K562 (cell line): Measurements from ENCODE around the gene HMGA1. TPM values are rescaled to one million over a fixed set of nuclear protein-coding genes. Genes with fewer than 3 reads are reported as not detected.

Experiments used
- ARID1B ChIP-seq: fragments of 450-650 bp; IDR thresholded peaks from 2 replicates; pipeline ENCODE4 v1.6.1; 2016; ENCODE audit warnings: antibody characterized with exemption, mild to moderate bottlenecking, inconsistent platforms
- BCLAF1 ChIP-seq, 2 experiments: fragments of 450-650 bp in 1 of 2; IDR thresholded peaks; 2 replicates each; pipeline ENCODE4 v1.6.1; 2011 to 2017; ENCODE audit warnings: low read depth in 2 of 2, antibody characterized with exemption in 1 of 2, borderline replicate concordance in 1 of 2, low read length in 1 of 2, mild to moderate bottlenecking in 1 of 2, mixed read lengths in 1 of 2; ENCODE audit not compliant: control insufficient read depth in 1 of 2
- BRD4 ChIP-seq: fragments of 200-600 bp; sonication (generic); IDR thresholded peaks from 2 replicates; pipeline ENCODE4 v1.6.1; 2017; ENCODE audit warnings: inconsistent platforms
- CTCF ChIP-seq, 3 experiments: IDR thresholded peaks in 2 of 3; conservative IDR thresholded peaks in 1 of 3; 2 replicates each; pipeline ENCODE4 v1.5.1; 2011 to 2012; ENCODE audit warnings: low read length in 3 of 3, mild to moderate bottlenecking in 3 of 3, control low read depth in 2 of 3, improper control_type of control experiment in 1 of 3, inconsistent platforms in 1 of 3, low read depth in 1 of 3, mixed read lengths in 1 of 3, moderate library complexity in 1 of 3; ENCODE audit not compliant: insufficient read depth in 2 of 3
- E2F8 ChIP-seq: fragments of 450-650 bp; IDR thresholded peaks from 2 replicates; pipeline ENCODE4 v1.7.1; 2018; ENCODE audit warnings: mild to moderate bottlenecking, low read depth; ENCODE audit not compliant: partially characterized antibody
- FOXA3 ChIP-seq, 2 experiments: fragments of 450-650 bp in 1 of 2; sonication (generic) in 1 of 2; formaldehyde crosslinking; IDR thresholded peaks in 1 of 2; conservative IDR thresholded peaks in 1 of 2; 2 replicates each; pipeline versions ENCODE4 v1.4.0 to v1.8.0; 2020 to 2022; ENCODE audit warnings: mild to moderate bottlenecking in 2 of 2, missing genetic modification reagents in 1 of 2
- NR3C1 ChIP-seq: sonication (generic); formaldehyde crosslinking; IDR thresholded peaks from 2 replicates; pipeline ENCODE4 v1.8.1; 2022; ENCODE audit warnings: missing genetic modification reagents
- POLR2B ChIP-seq: fragments of 450-650 bp; IDR thresholded peaks from 2 replicates; pipeline ENCODE4 v1.6.1; 2018; ENCODE audit warnings: low read depth; ENCODE audit not compliant: partially characterized antibody
- RNF219 ChIP-seq: fragments of 250-450 bp; sonication (Bioruptor Pico); IDR thresholded peaks from 2 replicates; pipeline ENCODE4 v1.5.0; 2022; ENCODE audit warnings: mild to moderate bottlenecking
- SNRNP70 ChIP-seq: fragments of 200-400 bp; formaldehyde crosslinking; optimal IDR thresholded peaks from 2 replicates; pipeline ENCODE3; 2017; ENCODE audit warnings: low read depth, low read length
- STAT6 ChIP-seq: sonication (generic); formaldehyde crosslinking; IDR thresholded peaks from 2 replicates; pipeline ENCODE4 v1.8.1; 2023; ENCODE audit warnings: mild to moderate bottlenecking, missing genetic modification reagents
- ZNF174 ChIP-seq: fragments of 250-450 bp; sonication (Bioruptor Pico); IDR thresholded peaks from 2 replicates; pipeline ENCODE4 v1.4.0; 2020; ENCODE audit warnings: mild to moderate bottlenecking
- ZNF717 ChIP-seq: fragments of 250-450 bp; sonication (Bioruptor Pico); IDR thresholded peaks from 2 replicates; pipeline ENCODE4 v1.5.0; 2021
- polyA plus RNA-seq, 8 experiments: library from polyadenylated mRNA; depleted of rRNA in 4 of 8; stranded (reverse) in 5 of 8; unstranded in 3 of 8; fragments of >200 nt; fragmentation: Nextera tagmentation in 2 of 8; fragmentation: Illumina TruSeq in 1 of 8; extraction: Ambion mirVana in 2 of 8; extraction: Trizol in 1 of 8; gene quantifications; 2 replicates each; pipeline versions ENCODE4 v1.2.1 to v1.2.3, GENCODE V29; 2011 to 2014; ENCODE audit warnings: inconsistent platforms in 1 of 8, missing spikeins in 1 of 8
- total RNA-seq, 7 experiments: library from RNA; depleted of rRNA in 6 of 7; stranded (reverse); fragments of >200 nt in 6 of 7; fragmentation: Illumina TruSeq in 2 of 7; extraction: Trizol in 2 of 7; gene quantifications; 2 replicates each; pipeline versions ENCODE4 v1.2.1 to v1.2.3, GENCODE V29; 2011 to 2021; ENCODE audit warnings: low replicate concordance in 1 of 7

HMGA1 gene
- total and polyA plus RNA-seq, 9 of the 15 experiments (the other 6 are each of a cell fraction or from before 2014, with no cell fraction given): 27.8 to 1,947 (median 594) TPM

- no peak for TF ChIP-seq STAT6 (CRISPR knock-in tag)
- peak; percentile 85 to 96 (median 95) for TF ChIP-seq CTCF (IDR thresholded peaks at IDR 0.05 in 2 of 3, conservative IDR thresholded peaks at IDR 0.05 in 1 of 3; ENCODE audit: insufficient read depth in 2 of 3, low read depth in 1 of 3, low read length in 3 of 3)
- peak; percentile 32 for TF ChIP-seq ARID1B
- no peak for TF ChIP-seq ZNF717 (CRISPR knock-in tag)
- TF ChIP-seq POLR2B: peak; percentile 81
- TF ChIP-seq NR3C1: no peak
- no peak for TF ChIP-seq BCLAF1 (IDR thresholded peaks at IDR 0.05; ENCODE audit: borderline replicate concordance in 1 of 2, control insufficient read depth in 1 of 2, low read depth in 2 of 2, low read length in 1 of 2)
- TF ChIP-seq SNRNP70: no peak
- no peak for TF ChIP-seq FOXA3 (CRISPR knock-in tag; conservative IDR thresholded peaks at IDR 0.05 in 1 of 2, IDR thresholded peaks at IDR 0.05 in 1 of 2)
- no peak for TF ChIP-seq BRD4
- peak; percentile 24 for TF ChIP-seq E2F8
- no peak for TF ChIP-seq RNF219
- TF ChIP-seq ZNF174 (CRISPR knock-in tag): no peak
Measured at GRCh38 chr6:34248727-34249468, 12.2 kb downstream of the HMGA1 start, which contains the start of gene SMIM29 (continued).
